A673 (cell line): Measurements from ENCODE around the gene TSPAN13.

Experiments used
- EZH2 ChIP-seq: fragments of 200-600 bp; sonication (generic); IDR thresholded peaks from 2 replicates; pipeline ENCODE4 v1.6.1; 2017; ENCODE audit warnings: borderline replicate concordance, low read depth, mild to moderate bottlenecking, mixed read lengths, antibody characterized with exemption, low read length; ENCODE audit not compliant: poor library complexity, severe bottlenecking
- TF ChIP-seq, protein P1 (sequence below): fragments of 300-800, 200-600 bp; sonication (generic); conservative IDR thresholded peaks from 2 replicates; pipeline ENCODE4 v1.5.1; 2017; ENCODE audit warnings: low read depth, mild to moderate bottlenecking, antibody characterized with exemption, low read length, moderate library complexity, mixed read lengths

DNA sequence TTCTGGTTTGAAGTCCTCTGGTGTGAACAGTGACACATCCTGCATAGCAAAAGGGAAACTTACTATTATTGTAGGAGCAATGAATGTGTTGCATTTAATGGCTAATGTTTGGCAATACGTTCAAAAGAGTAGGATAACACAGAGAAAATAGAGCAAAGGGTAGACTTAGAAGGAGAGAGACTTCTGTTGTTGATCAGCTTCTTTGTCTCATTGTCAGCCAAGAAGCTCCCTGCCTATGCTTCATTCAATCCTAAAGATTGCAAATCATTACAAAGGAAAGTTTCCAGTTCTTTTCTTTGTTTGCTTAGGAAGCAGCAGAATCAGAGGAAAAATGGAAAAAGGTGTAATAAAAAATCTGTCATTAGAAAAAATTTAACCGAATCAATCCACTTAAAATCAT, 7.9 kb upstream of the TSPAN13 start:
- TF ChIP-seq, protein P1, sequence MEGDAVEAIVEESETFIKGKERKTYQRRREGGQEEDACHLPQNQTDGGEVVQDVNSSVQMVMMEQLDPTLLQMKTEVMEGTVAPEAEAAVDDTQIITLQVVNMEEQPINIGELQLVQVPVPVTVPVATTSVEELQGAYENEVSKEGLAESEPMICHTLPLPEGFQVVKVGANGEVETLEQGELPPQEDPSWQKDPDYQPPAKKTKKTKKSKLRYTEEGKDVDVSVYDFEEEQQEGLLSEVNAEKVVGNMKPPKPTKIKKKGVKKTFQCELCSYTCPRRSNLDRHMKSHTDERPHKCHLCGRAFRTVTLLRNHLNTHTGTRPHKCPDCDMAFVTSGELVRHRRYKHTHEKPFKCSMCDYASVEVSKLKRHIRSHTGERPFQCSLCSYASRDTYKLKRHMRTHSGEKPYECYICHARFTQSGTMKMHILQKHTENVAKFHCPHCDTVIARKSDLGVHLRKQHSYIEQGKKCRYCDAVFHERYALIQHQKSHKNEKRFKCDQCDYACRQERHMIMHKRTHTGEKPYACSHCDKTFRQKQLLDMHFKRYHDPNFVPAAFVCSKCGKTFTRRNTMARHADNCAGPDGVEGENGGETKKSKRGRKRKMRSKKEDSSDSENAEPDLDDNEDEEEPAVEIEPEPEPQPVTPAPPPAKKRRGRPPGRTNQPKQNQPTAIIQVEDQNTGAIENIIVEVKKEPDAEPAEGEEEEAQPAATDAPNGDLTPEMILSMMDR = no peak
- no peak for TF ChIP-seq EZH2
